AG09319 (cell line): Measurements from ENCODE around the gene AMZ1.

Experiments used
- DNase-seq: peaks from one replicate; pipeline ENCODE4 v3.0.0-alpha.2; 2010; ENCODE audit warnings: low read depth; ENCODE audit errors: extremely low read depth
- CTCF ChIP-seq: IDR thresholded peaks from 2 replicates; pipeline ENCODE4 v1.5.1; 2011; ENCODE audit warnings: low read depth, mild to moderate bottlenecking, inconsistent platforms, low read length, moderate library complexity

AMZ1 gene

GRCh38 chr7:2646680-2647571 lies 41.1 kb upstream of the AMZ1 start:
- DNase-seq = no peak
- TF ChIP-seq CTCF = no peak

- TF ChIP-seq CTCF = no peak
- no peak for DNase-seq
Measured at GRCh38 chr7:2647594-2648172, 40.3 kb upstream of the AMZ1 start.

GRCh38 chr7:2649139-2649838 lies 38.7 kb upstream of the AMZ1 start:
- TF ChIP-seq CTCF = no peak
- no peak for DNase-seq

GRCh38 chr7:2649991-2650390 lies 38.0 kb upstream of the AMZ1 start:
- TF ChIP-seq CTCF = no peak
- no peak for DNase-seq

- TF ChIP-seq CTCF = no peak
- no peak for DNase-seq
Measured at GRCh38 chr7:2650451-2650850, 37.6 kb upstream of the AMZ1 start.

GRCh38 chr7:2651336-2651735 lies 36.7 kb upstream of the AMZ1 start:
- TF ChIP-seq CTCF = no peak
- no peak for DNase-seq
